Measurements from ENCODE around the gene NME3.

NME3 gene

GRCh38 chr16:1768767-1769401 is 2.5 kb downstream of the NME3 start:
- DNase-seq (ENCODE audit: low spot score): no peak

DNA sequence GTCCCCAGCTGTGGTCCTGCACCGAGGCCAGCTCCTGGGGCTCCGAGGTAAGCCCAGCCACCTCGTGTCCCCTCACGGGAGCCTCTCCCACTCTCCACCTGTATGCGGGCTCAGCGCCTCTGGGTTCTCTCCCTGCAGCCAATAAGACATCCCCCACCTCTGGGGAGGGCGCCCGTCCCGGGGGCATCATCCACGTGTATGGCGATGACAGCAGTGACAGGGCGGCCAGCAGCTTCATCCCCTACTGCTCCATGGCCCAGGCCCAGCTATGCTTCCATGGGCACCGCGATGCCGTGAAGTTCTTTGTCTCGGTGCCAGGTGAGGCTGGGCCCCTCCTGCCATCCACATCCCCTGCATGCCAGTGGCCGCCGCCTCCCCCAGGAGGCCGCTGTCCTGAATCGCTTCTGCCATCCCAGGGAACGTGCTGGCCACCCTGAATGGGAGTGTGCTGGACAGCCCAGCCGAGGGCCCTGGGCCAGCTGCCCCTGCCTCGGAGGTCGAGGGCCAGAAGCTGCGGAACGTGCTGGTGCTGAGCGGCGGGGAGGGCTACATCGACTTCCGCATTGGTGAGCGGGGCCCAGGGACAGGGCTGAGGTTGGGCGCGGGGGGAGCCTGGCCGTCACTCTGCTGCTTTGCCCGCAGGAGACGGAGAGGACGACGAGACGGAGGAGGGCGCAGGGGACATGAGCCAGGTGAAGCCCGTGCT is 3.1 kb downstream of the NME3 start:
- DNase-seq (ENCODE audit: low spot score): no peak

DNA sequence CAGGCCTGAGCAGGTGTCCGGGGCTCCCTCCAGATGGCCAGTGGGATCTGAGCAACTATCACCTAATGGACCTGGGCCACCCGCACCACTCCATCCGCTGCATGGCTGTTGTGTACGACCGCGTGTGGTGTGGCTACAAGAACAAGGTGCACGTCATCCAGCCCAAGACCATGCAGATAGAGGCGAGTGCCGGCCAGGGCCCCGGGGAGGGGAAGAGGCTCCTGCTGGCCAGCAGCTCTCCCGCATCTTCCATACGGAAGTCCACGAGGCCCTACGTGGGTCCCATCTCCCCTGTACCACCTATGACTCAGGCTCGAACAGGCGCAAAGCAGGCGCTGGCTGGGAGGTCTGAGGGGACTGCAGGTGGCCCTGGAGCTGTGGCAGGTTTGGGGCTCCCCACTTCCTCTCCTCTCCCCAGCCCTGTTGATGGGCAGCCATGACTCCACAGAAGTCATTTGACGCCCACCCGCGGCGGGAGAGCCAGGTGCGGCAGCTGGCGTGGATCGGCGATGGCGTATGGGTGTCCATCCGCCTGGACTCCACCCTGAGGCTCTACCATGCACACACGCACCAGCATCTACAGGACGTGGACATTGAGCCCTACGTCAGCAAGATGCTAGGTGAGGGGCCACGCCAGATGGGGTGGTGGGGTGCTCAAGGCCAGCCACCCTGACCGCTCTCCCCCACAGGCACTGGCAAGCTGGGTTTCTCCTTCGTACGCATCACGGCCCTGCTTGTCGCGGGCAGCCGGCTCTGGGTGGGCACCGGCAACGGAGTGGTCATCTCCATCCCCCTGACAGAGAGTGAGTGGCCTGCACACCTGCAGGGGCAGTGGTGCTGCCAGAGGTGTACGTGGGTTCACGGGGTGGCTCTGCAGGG is 4.0 kb downstream of the NME3 start:
- no peak for DNase-seq (ENCODE audit: low spot score)

DNA sequence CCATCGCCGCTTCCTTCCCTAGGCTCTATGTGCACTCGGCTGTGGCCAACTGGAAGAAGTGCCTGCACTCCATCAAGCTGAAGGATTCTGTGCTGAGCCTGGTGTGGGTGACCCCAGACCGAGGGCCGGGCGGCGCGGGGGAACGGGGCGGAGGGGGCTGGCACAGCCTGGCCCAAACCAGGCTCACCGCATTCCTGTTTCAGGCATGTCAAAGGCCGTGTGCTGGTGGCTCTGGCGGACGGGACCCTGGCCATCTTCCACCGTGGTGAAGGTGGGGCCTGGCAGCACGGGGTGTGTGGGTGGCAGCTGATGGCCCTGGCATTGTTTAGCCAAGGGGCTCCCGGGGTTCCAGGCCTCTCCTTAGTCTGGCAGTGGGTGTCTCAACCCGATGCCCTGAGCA is 4.6 kb downstream of the NME3 start:
- no peak for DNase-seq (ENCODE audit: low spot score)

- DNase-seq (ENCODE audit: low spot score): no peak
Measured at GRCh38 chr16:1766231-1766630, 5.1 kb downstream of the NME3 start.

DNA sequence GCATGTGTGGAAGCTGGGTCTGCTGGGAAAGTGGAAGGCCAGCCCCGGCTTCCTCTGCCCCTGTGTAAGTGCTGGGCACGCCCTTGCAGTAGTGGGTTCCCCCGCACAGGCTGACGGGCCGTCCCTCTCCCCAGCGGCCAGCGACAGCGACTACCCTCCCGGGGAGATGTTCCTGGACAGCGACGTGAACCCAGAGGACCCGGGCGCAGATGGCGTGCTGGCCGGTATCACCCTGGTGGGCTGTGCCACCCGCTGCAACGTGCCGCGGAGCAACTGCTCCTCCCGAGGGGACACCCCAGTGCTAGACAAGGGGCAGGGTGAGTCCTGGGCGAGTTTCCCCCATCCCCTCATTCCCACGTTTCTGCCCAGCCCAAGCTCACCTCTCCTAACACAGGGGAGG is 5.5 kb downstream of the NME3 start:
- DNase-seq (ENCODE audit: low spot score): no peak

- DNase-seq (ENCODE audit: low spot score): no peak
Measured at GRCh38 chr16:1764971-1765370, 6.4 kb downstream of the NME3 start.

- DNase-seq (ENCODE audit: low spot score): no peak
Measured at GRCh38 chr16:1763521-1764511, 7.5 kb downstream of the NME3 start.

DNA sequence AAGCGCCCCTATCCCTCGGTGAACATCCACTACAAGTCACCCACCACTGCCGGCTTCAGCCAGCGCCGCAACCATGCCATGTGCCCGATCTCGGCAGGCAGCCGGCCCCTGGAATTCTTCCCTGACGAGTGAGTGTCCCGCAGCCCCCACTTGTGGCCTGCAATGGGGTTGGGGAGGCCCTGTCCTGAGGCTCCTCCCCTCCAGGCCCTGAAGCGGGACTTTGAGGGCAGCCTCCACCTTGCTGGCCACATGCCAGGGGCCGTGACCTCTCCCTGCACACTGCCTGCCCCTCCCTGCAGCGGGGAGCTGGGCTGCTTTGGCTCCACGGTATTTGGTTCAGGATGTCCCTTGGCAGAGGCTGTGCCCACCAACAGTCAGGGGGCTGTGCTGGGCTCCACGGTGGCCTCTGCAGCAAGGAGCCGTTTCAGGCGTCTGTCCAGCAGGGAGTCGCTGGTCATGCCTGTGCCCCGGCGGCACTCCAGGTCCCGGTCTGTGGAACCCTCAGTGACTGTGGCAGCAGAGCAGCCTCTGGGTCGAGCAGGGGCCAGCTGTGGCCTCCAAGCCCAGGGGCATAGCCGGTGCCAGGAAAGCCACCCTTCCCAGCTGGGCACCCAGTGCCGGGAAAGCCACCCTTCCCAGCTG is 8.3 kb downstream of the NME3 start:
- no peak for DNase-seq (ENCODE audit: low spot score)

- no peak for DNase-seq (ENCODE audit: low spot score)
Measured at GRCh38 chr16:1762196-1762878, 9.0 kb downstream of the NME3 start.

GRCh38 chr16:1761751-1762150 is 9.6 kb downstream of the NME3 start:
- DNase-seq (ENCODE audit: low spot score): no peak

- no peak for DNase-seq (ENCODE audit: low spot score)
Measured at GRCh38 chr16:1760911-1761310, 10.4 kb downstream of the NME3 start.

DNA sequence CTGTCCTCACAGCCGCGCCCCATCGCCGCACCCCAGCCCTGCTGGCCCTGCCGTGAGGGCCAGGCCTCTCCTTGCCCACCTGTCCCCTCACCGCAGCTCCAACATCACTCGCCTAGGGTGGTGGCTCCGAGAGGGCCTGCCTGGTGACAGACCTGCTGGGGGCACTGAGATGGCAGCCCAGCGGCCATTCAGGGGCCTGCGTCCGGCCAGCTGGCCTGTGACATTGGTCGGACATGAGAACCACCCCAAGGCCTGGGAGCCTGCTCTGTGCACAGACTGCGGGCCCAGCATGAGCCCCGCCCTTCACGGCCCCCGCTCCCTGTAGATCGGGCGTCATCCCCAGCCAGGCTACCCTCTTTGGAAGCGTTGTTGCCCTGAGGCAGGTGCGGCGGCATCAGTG is 11.8 kb downstream of the NME3 start:
- DNase-seq (ENCODE audit: low spot score): no peak

DNA sequence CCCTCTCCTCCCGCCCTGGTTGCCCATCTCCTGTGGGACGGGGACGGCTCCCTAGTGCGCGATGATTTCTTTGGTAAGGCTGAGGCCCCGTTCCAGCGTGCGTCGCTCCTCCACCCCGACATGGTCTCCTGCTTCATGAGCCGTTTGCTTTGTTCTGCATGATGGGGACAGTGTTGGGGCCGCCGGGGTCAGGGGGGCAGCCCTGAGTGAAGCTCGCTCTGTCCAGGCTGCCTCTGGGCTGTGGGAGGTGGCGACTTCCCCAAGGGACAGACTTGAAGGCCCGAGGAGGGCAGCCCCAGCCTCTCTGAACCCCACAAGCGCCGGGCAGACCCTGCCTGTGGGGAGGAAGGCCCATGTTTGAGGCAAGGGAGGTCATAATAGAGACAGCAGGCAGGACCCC is 12.4 kb downstream of the NME3 start:
- no peak for DNase-seq (ENCODE audit: low spot score)

DNA sequence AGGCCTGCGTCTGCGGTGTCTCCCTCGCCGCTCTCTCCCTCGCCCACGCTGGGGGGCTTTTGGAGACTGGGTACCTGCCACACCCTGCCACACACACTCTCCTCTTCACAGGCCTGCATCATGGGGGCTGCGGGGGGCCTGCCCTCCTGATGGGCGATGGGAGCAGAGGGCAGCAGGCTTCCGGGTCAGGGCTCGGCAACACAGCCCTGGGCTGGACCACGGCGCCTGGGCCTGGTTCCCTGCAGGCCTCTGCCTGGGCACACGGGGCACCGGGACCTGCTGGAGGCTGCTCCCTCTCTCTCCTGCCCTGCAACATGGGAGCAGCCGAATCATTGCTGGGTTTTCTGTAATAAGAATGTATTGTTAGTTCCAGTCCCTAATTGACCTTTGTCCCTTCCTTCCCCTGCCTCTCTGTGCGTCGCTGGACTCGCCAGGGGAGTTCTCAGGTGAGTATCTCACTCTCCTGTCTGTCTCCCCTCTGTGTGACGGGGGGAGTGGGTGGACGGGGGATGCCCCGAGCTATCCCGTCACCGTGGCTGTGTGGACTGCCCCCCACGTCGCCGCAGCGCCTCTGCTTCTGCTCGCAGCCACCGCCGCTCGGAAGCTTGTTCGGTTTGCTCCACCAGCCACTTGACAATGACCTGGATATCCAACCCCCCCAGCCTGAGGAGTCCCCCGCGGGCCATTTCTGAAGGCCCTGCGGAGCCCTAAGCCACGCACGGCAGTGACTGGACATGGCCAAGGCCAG is 13.5 kb downstream of the NME3 start:
- no peak for DNase-seq (ENCODE audit: low spot score)

GRCh38 chr16:1754204-1754603 is 17.1 kb downstream of the NME3 start:
- no peak for DNase-seq (ENCODE audit: low spot score)

DNA sequence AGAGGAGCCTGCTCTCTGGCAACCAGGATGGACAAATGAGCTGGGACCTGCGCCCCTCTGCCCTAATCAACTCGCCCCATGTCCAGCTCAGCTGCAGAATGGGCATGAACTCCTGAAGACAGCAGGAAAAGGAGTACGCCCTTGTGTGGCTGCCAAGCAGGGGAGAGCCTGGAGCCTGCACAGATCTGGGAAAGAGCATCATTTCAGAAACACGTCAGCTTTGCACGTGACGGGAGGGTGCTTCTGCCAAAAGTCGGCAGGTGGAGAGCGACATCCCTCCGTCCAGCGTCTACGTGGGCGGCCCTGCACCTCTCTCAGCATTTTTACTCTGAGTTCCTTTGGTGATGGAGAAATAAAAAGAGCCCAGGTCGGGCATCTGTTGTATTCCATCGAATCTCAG is 18.5 kb downstream of the NME3 start:
- no peak for DNase-seq (ENCODE audit: low spot score)

- DNase-seq (ENCODE audit: low spot score): no peak
Measured at GRCh38 chr16:1751946-1752345, 19.4 kb downstream of the NME3 start.

DNA sequence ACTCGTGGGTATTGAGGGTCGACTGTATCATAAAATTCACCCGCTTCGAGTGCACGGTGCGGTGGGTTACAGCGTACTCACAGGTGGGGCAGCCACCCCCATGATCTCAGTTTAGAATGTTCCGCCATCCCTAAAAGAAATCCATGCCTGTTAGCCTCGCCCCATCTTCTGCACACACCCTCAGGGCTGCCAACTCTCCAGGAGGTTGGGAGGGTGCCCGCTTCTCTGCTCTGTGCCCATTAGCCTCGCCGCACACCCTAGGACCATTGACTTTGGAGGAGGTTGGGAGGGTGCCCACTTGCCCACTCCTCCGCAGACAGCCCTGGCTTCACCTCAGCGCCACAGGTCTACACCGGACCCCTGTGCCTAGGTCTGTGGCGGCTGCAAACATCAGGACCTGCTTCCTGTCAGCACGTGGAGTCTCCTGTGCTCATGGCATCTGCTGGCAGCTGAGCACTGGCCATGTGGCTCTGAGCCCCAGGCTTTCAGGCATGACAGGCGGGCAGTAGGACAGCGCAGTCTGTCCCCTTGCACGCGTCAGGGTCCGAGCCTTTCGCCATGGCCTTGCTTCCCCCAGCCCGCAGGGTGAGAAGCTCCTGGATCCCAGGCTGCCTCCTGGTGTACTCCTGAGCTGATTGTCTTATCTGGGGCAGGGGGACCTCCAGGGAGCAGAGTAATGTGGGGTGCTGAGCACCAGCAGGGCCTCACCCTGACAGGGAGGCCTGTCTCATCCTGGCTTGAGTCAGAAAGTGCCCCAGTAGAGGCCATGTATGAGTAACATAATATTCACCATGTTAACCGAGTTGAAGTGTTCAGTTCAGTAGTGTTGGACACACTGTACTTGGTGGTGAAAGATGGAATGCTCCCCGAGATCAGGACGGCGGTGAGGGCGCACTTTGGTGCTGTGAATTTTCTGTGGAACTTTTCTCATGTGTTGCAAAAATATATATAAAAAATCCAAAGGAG is 21.9 kb downstream of the NME3 start:
- no peak for DNase-seq (ENCODE audit: low spot score)

All from COLO829 (cell line).